GM12878 (cell line): ENCODE data around the gene CYP27A1. TPM values are rescaled to one million over a fixed set of nuclear protein-coding genes. Genes with fewer than 3 reads are reported as not detected.

Source experiments
- ATAC-seq: fragments of 200-7000 bp; cut with Tn5 transposase; 3 replicates; pipeline ENCODE4 v1.9.1; 2020; ENCODE audit warnings: mild to moderate bottlenecking, moderate library complexity
- BruUV-seq: library from RNA; stranded (reverse); fragments of 400-500 nt; replicated peaks from 2 replicates; lab custom pipeline; 2021; lab: Mats Ljungman, UMichigan
- CTCF ChIA-PET: fragments of 300-600 bp; sonication (Branson Sonifier 250); formaldehyde crosslinking; extraction: SDS; loops from one replicate; lab custom pipeline; 2021; ENCODE audit warnings: inconsistent platforms; lab: Yijun Ruan, JAX
- POLR2A ChIA-PET: fragments of 350-600 bp; formaldehyde crosslinking; extraction: SDS; loops from one replicate; lab custom pipeline; 2021; ENCODE audit warnings: inconsistent platforms; lab: Charles Lee
- RAD21 ChIA-PET: fragments of 300-600 bp; sonication (Branson Sonifier 250); formaldehyde crosslinking; loops from one replicate; lab custom pipeline; 2023; ENCODE audit warnings: antibody characterized with exemption; ENCODE audit not compliant: unreplicated experiment; lab: Charles Lee
- SMC1A ChIA-PET: fragments of 300-600 bp; sonication (Branson Sonifier 250); formaldehyde crosslinking; loops from one replicate; lab custom pipeline; 2023; ENCODE audit not compliant: unreplicated experiment, uncharacterized antibody; lab: Charles Lee
- DNase-seq: peaks from one replicate; pipeline ENCODE4 v3.0.0-alpha.2; 2011; ENCODE audit warnings: low read depth, low spot score
- FAIRE-seq: peaks from 3 replicates; lab custom pipeline; 2011; peaks lifted over from hg19 to GRCh38; lab: Jason Lieb, UNC
- H2AFZ ChIP-seq: 2 replicates; pipeline ENCODE4 v1.6.0; 2011; ENCODE audit warnings: low read depth, low read length, control low read depth; ENCODE audit not compliant: control insufficient read depth
- H3K27ac ChIP-seq: 2 replicates; pipeline ENCODE4 v1.5.1; 2011; ENCODE audit warnings: control low read depth; ENCODE audit not compliant: control insufficient read depth, insufficient read depth
- H3K27me3 ChIP-seq, 2 experiments: replicated peaks in 1 of 2; 2 replicates each; pipeline versions ENCODE4 v1.6.0 to v1.6.1; 2011; ENCODE audit warnings: low read length in 1 of 2; ENCODE audit not compliant: control insufficient read depth in 2 of 2, insufficient read depth in 2 of 2
- H3K36me3 ChIP-seq, 2 experiments: 2 replicates each; pipeline ENCODE4 v1.5.1; 2011; ENCODE audit warnings: low read length in 1 of 2; ENCODE audit not compliant: control insufficient read depth in 2 of 2, insufficient read depth in 2 of 2
- H3K4me1 ChIP-seq: 2 replicates; pipeline ENCODE4 v1.6.1; 2011; ENCODE audit warnings: mild to moderate bottlenecking, low read length, moderate library complexity, mixed read lengths; ENCODE audit not compliant: control insufficient read depth, insufficient read depth
- H3K4me2 ChIP-seq: 2 replicates; pipeline ENCODE4 v1.6.0; 2011; ENCODE audit warnings: control low read depth; ENCODE audit not compliant: control insufficient read depth, insufficient read depth
- H3K4me3 ChIP-seq: fragments of 200-600 bp; sonication (generic); 2 replicates; pipeline ENCODE4 v1.5.1; 2016
- H3K79me2 ChIP-seq: 2 replicates; pipeline ENCODE4 v1.6.0; 2011; ENCODE audit warnings: low read length; ENCODE audit not compliant: control insufficient read depth, insufficient read depth
- H3K9ac ChIP-seq: 2 replicates; pipeline ENCODE4 v1.8.0; 2011; ENCODE audit warnings: low read length, control low read depth, mixed read lengths; ENCODE audit not compliant: control insufficient read depth, insufficient read depth
- H3K9me3 ChIP-seq: replicated peaks from 3 replicates; pipeline ENCODE4 v1.5.1; 2011; ENCODE audit warnings: mild to moderate bottlenecking, low read length; ENCODE audit not compliant: control insufficient read depth, insufficient read depth
- H4K20me1 ChIP-seq: 2 replicates; pipeline ENCODE4 v1.6.0; 2011; ENCODE audit not compliant: control insufficient read depth, insufficient read depth
- BRCA1 ChIP-seq: IDR thresholded peaks from 2 replicates; pipeline ENCODE4 v1.6.1; 2011; ENCODE audit warnings: low read depth, low read length, improper control_type of control experiment
- CBX3 ChIP-seq: fragments of 200-600 bp; sonication (generic); IDR thresholded peaks from 2 replicates; pipeline ENCODE4 v1.6.1; 2016; ENCODE audit warnings: low read depth, borderline replicate concordance
- ETV6 ChIP-seq, 2 experiments: fragments of 450-650 bp in 1 of 2; IDR thresholded peaks in 1 of 2; conservative IDR thresholded peaks in 1 of 2; 2 replicates each; pipeline ENCODE4 v1.6.1; 2014; ENCODE audit warnings: antibody characterized with exemption in 1 of 2, borderline replicate concordance in 1 of 2, low read depth in 1 of 2, mild to moderate bottlenecking in 1 of 2, moderate library complexity in 1 of 2
- FOXK2 ChIP-seq: fragments of 450-650 bp; IDR thresholded peaks from 2 replicates; pipeline ENCODE4 v1.6.1; 2017; ENCODE audit warnings: mild to moderate bottlenecking, moderate library complexity
- FOXM1 ChIP-seq: IDR thresholded peaks from 2 replicates; pipeline ENCODE4 v1.6.1; 2012; ENCODE audit warnings: low read depth, mild to moderate bottlenecking, inconsistent platforms, low read length, moderate library complexity
- IRF3 ChIP-seq: fragments of 450-650 bp; IDR thresholded peaks from 2 replicates; pipeline ENCODE4 v1.6.1; 2014; ENCODE audit warnings: mild to moderate bottlenecking
- IRF4 ChIP-seq: IDR thresholded peaks from 2 replicates; pipeline ENCODE4 v1.6.1; 2011; ENCODE audit warnings: low read depth, low read length
- KLF5 ChIP-seq: fragments of 450-650 bp; IDR thresholded peaks from 2 replicates; pipeline ENCODE4 v1.6.1; 2014; ENCODE audit warnings: mild to moderate bottlenecking; ENCODE audit not compliant: partially characterized antibody
- NFYA ChIP-seq: IDR thresholded peaks from 2 replicates; pipeline ENCODE4 v1.6.1; 2011; ENCODE audit warnings: low read depth, mild to moderate bottlenecking, low read length, improper control_type of control experiment, borderline replicate concordance
- NFYB ChIP-seq: IDR thresholded peaks from 2 replicates; pipeline ENCODE4 v1.6.1; 2011; ENCODE audit warnings: low read depth, mild to moderate bottlenecking, low read length, improper control_type of control experiment, moderate library complexity; ENCODE audit not compliant: insufficient read depth
- NKRF ChIP-seq: fragments of 450-650 bp; conservative IDR thresholded peaks from 2 replicates; pipeline ENCODE4 v1.6.1; 2017; ENCODE audit warnings: mild to moderate bottlenecking, moderate library complexity
- PAX8 ChIP-seq: fragments of 450-650 bp; IDR thresholded peaks from 2 replicates; pipeline ENCODE4 v1.6.1; 2017; ENCODE audit warnings: mild to moderate bottlenecking, moderate library complexity
- POU2F2 ChIP-seq: IDR thresholded peaks from 3 replicates; pipeline ENCODE4 v1.6.1; 2011; ENCODE audit warnings: low read depth, mild to moderate bottlenecking, low read length, borderline replicate concordance
- RCOR1 ChIP-seq: conservative IDR thresholded peaks from 2 replicates; pipeline ENCODE4 v1.6.1; 2012; ENCODE audit warnings: low read depth, low read length, improper control_type of control experiment
- SMC3 ChIP-seq: IDR thresholded peaks from 2 replicates; pipeline ENCODE4 v1.6.1; 2011; ENCODE audit warnings: low read length, improper control_type of control experiment, borderline replicate concordance
- ZSCAN29 ChIP-seq: fragments of 450-650 bp; IDR thresholded peaks from 2 replicates; pipeline ENCODE4 v1.6.1; 2017; ENCODE audit warnings: mild to moderate bottlenecking, moderate library complexity
- WGBS: methylation state at CpG from one replicate; pipeline ENCODE4 v1.1.6; 2016; ENCODE audit warnings: low lambda C conversion rate; ENCODE audit not compliant: insufficient replicate concordance, insufficient coverage; ENCODE audit errors: missing lambda C conversion rate; 5-methylcytosine and 5-hydroxymethylcytosine counted together
- in situ Hi-C: fragments of 300-500 bp; cut with MboI; formaldehyde crosslinking; loops from 9 replicates; pipeline ENCODE4 v1.14.3; 2018; ENCODE audit warnings: mixed read lengths
- intact Hi-C: fragments of 100-400 bp; cut with micrococcal nuclease; formaldehyde crosslinking; loops from one replicate; pipeline ENCODE4 v1.14.2; 2022; ENCODE audit not compliant: unreplicated experiment
- polyA plus RNA-seq, 11 experiments: library from polyadenylated mRNA; depleted of rRNA in 4 of 11; unstranded in 6 of 11; stranded (reverse) in 5 of 11; fragments of >200 nt; fragmentation: Nextera tagmentation in 4 of 11; fragmentation: Illumina TruSeq in 1 of 11; extraction: Ambion mirVana in 4 of 11; extraction: Trizol in 1 of 11; gene quantifications; 1 replicate in 1 of 11; 2 replicates in 10 of 11; pipeline versions ENCODE4 v1.2.1 to v1.2.3, GENCODE V29; 2011 to 2016; ENCODE audit warnings: inconsistent platforms in 2 of 11, missing spikeins in 2 of 11, low read depth in 1 of 11
- total RNA-seq, 4 experiments: library from RNA; depleted of rRNA in 3 of 4; stranded (reverse); fragments of >200 nt in 3 of 4; fragmentation: Illumina TruSeq in 1 of 4; extraction: Trizol in 1 of 4; gene quantifications; 2 replicates each; pipeline versions ENCODE4 v1.2.1 to v1.2.3, GENCODE V29; 2013 to 2021
- TF ChIP-seq, protein P1 (sequence below): fragments of 450-650 bp; IDR thresholded peaks from 2 replicates; pipeline ENCODE4 v1.6.1; 2018; ENCODE audit warnings: borderline replicate concordance, mild to moderate bottlenecking; ENCODE audit not compliant: partially characterized antibody

The CYP27A1 gene
- total and polyA plus RNA-seq, 10 of the 15 experiments (the other 5 are each of a cell fraction or from before 2014, with no cell fraction given): 0.11 to 0.72 (median 0.18) TPM; not detected in 2

GRCh38 chr2:218806346-218806978 is 24.5 kb downstream of the CYP27A1 start (continued):
- no peak for TF ChIP-seq NKRF

DNA sequence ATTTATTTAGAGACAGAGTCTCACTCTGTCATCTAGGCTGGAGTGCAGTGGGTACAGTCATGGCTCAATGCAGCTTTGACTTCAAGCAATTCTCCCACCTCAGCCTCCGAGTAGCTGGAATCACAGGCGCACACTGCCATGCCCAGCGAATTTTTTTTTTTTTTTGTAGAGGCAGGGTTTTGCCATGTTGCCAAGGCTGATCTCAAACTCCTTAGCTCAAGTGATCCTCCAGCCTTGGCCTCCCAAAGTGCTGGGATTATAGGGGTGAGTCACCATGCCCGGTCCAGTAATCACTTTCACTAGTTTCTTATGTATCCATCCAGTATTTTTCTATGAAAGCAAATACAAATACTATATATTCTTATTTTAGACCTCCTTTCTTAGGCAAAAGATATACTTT is 25.7 kb downstream of the CYP27A1 start:
- CTCF ChIA-PET: interaction anchor here (0.6 kb wide), 1 partner anchor 385 kb away, joined by 3 read pairs; no protein-coding TSS in a partner anchor

More for the DNA sequence above, 25.7 kb downstream of the CYP27A1 start:
- DNase-seq (no peak), FAIRE-seq (no peak), ATAC-seq (no peak)
- no peak overlapping the region for H3K4me3 ChIP-seq
- SMC1A ChIA-PET: no interaction called here
- no peaks in the 10 kb centered on the region; the same call in none of the 3 replicates for H3K9me3 ChIP-seq
- no peaks in the 10 kb centered on the region for H3K27me3 ChIP-seq
- no TSS peak for BruUV-seq
- no peak overlapping the region for H3K27ac ChIP-seq
- no peak for TF ChIP-seq BRCA1
- no peak for TF ChIP-seq CBX3
- TF ChIP-seq, protein P1, sequence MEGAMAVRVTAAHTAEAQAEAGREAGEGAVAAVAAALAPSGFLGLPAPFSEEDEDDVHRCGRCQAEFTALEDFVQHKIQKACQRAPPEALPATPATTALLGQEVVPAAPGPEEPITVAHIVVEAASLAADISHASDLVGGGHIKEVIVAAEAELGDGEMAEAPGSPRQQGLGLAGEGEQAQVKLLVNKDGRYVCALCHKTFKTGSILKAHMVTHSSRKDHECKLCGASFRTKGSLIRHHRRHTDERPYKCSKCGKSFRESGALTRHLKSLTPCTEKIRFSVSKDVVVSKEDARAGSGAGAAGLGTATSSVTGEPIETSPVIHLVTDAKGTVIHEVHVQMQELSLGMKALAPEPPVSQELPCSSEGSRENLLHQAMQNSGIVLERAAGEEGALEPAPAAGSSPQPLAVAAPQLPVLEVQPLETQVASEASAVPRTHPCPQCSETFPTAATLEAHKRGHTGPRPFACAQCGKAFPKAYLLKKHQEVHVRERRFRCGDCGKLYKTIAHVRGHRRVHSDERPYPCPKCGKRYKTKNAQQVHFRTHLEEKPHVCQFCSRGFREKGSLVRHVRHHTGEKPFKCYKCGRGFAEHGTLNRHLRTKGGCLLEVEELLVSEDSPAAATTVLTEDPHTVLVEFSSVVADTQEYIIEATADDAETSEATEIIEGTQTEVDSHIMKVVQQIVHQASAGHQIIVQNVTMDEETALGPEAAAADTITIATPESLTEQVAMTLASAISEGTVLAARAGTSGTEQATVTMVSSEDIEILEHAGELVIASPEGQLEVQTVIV: no peak
- TF ChIP-seq FOXK2: no peak
- TF ChIP-seq NFYB: no peak
- no peak for TF ChIP-seq PAX8
- TF ChIP-seq NFYA: no peak
- no peak for TF ChIP-seq ZSCAN29
- no peak for TF ChIP-seq IRF4
- TF ChIP-seq KLF5: no peak
- TF ChIP-seq POU2F2: no peak
- TF ChIP-seq FOXM1: no peak
- no peak for TF ChIP-seq ETV6 (conservative IDR thresholded peaks at IDR 0.05 in 1 of 2, IDR thresholded peaks at IDR 0.05 in 1 of 2; ENCODE audit: borderline replicate concordance in 1 of 2, low read depth in 1 of 2)
- no peak for TF ChIP-seq SMC3
- no peak for TF ChIP-seq RCOR1
- no peak for TF ChIP-seq IRF3
- WGBS: 72% methylated on average over 4 of the region's 4 CpGs
- no peaks in the 10 kb centered on the region for H3K4me1 ChIP-seq
- POLR2A ChIA-PET: interaction anchor here (0.6 kb wide), 1 partner anchor 294 kb away, joined by 3 read pairs; no protein-coding TSS in a partner anchor
- intact Hi-C loops: no loop called here
- H3K9ac ChIP-seq: no peak overlapping the region
- RAD21 ChIA-PET: no interaction called here
- H4K20me1 ChIP-seq: no peaks in the 10 kb centered on the region
- H3K4me2 ChIP-seq: no peak overlapping the region
- in situ Hi-C loops: no loop called here
- H3K79me2 ChIP-seq: no peaks in the 10 kb centered on the region
- no peaks in the 10 kb centered on the region for H3K36me3 ChIP-seq
- no peak overlapping the region for H2AFZ ChIP-seq
